H9 (cell line): ENCODE measurements around the gene VASH2. TPM values are rescaled to one million over a fixed set of nuclear protein-coding genes. Genes with fewer than 3 reads are reported as not detected.

Experiments
- DNase-seq: peaks from one replicate; pipeline ENCODE4 v3.0.0-alpha.2; 2017
- H2AFZ ChIP-seq: one replicate; pipeline ENCODE4 v1.6.1; 2013; ENCODE audit warnings: mild to moderate bottlenecking, low read length, control low read depth, moderate library complexity
- H2AK5ac ChIP-seq: 2 replicates; pipeline ENCODE4 v1.6.1; 2013; ENCODE audit warnings: low read length, control low read depth, mixed read lengths; ENCODE audit not compliant: insufficient read length
- H2BK120ac ChIP-seq: one replicate; pipeline ENCODE4 v1.6.1; 2013; ENCODE audit warnings: low read depth, mild to moderate bottlenecking, low read length, control low read depth, inconsistent platforms; ENCODE audit not compliant: poor library complexity, severe bottlenecking
- H2BK12ac ChIP-seq: 2 replicates; pipeline ENCODE4 v1.6.1; 2013; ENCODE audit warnings: low read length, control low read depth, mixed read lengths, low read depth; ENCODE audit not compliant: insufficient read length
- H2BK15ac ChIP-seq: 2 replicates; pipeline ENCODE4 v1.6.1; 2013; ENCODE audit warnings: low read depth, low read length, control low read depth
- H2BK20ac ChIP-seq: one replicate; pipeline ENCODE4 v1.6.1; 2013; ENCODE audit warnings: low read depth, mild to moderate bottlenecking, low read length, control low read depth, inconsistent platforms; ENCODE audit not compliant: poor library complexity, severe bottlenecking
- H2BK5ac ChIP-seq: 2 replicates; pipeline ENCODE4 v1.6.1; 2013; ENCODE audit warnings: low read length, control low read depth, mixed read lengths; ENCODE audit not compliant: insufficient read length
- H3K14ac ChIP-seq: 2 replicates; pipeline ENCODE4 v1.6.1; 2013; ENCODE audit warnings: low read length, control low read depth; ENCODE audit not compliant: insufficient read depth
- H3K18ac ChIP-seq: 2 replicates; pipeline ENCODE4 v1.6.1; 2013; ENCODE audit warnings: low read depth, mild to moderate bottlenecking, mixed read lengths, low read length, control low read depth; ENCODE audit not compliant: insufficient read length
- H3K23ac ChIP-seq: 2 replicates; pipeline ENCODE4 v1.6.1; 2013; ENCODE audit warnings: low read length, control low read depth, mixed read lengths, low read depth; ENCODE audit not compliant: insufficient read length
- H3K23me2 ChIP-seq: 2 replicates; pipeline ENCODE4 v1.6.1; 2013; ENCODE audit warnings: low read depth, mild to moderate bottlenecking, mixed read lengths, low read length, control low read depth; ENCODE audit not compliant: insufficient read length, poor library complexity, severe bottlenecking
- H3K27ac ChIP-seq: 2 replicates; pipeline ENCODE4 v1.5.1; 2013; ENCODE audit warnings: low read length, control low read depth, mixed read lengths, low read depth; ENCODE audit not compliant: insufficient read length
- H3K27me3 ChIP-seq: 2 replicates; pipeline ENCODE4 v1.6.1; 2013; ENCODE audit warnings: low read length, control low read depth, inconsistent platforms; ENCODE audit not compliant: insufficient read depth
- H3K4ac ChIP-seq: 2 replicates; pipeline ENCODE4 v1.6.1; 2013; ENCODE audit warnings: low read depth, mild to moderate bottlenecking, control low read depth, inconsistent platforms, low read length, moderate library complexity
- H3K4me1 ChIP-seq: 2 replicates; pipeline ENCODE4 v1.6.1; 2013; ENCODE audit warnings: low read length, control low read depth, inconsistent platforms; ENCODE audit not compliant: insufficient read depth
- H3K4me2 ChIP-seq: 2 replicates; pipeline ENCODE4 v1.6.1; 2013; ENCODE audit warnings: low read length, control low read depth, mixed read lengths; ENCODE audit not compliant: insufficient read length, insufficient read depth
- H3K56ac ChIP-seq: 2 replicates; pipeline ENCODE4 v1.6.1; 2013; ENCODE audit warnings: low read depth, mild to moderate bottlenecking, mixed read lengths, low read length, control low read depth; ENCODE audit not compliant: insufficient read length
- H3K79me1 ChIP-seq: 2 replicates; pipeline ENCODE4 v1.6.1; 2013; ENCODE audit warnings: low read depth, mild to moderate bottlenecking, moderate library complexity, low read length, control low read depth, inconsistent platforms; ENCODE audit not compliant: insufficient read depth, poor library complexity, severe bottlenecking
- H3K79me2 ChIP-seq: 2 replicates; pipeline ENCODE4 v1.6.1; 2013; ENCODE audit warnings: low read length, control low read depth, inconsistent platforms; ENCODE audit not compliant: insufficient read depth
- H3K9ac ChIP-seq: 2 replicates; pipeline ENCODE4 v1.6.1; 2013; ENCODE audit warnings: low read length, control low read depth, mixed read lengths; ENCODE audit not compliant: insufficient read length; ENCODE audit errors: extremely low read depth
- H3K9me3 ChIP-seq: one replicate; pipeline ENCODE4 v1.6.1; 2013; ENCODE audit warnings: low read depth, low read length, inconsistent platforms; ENCODE audit not compliant: control insufficient read depth
- H3T11ph ChIP-seq: one replicate; pipeline ENCODE4 v1.6.1; 2013; ENCODE audit warnings: mild to moderate bottlenecking, low read length, control low read depth, inconsistent platforms
- H4K20me1 ChIP-seq: one replicate; pipeline ENCODE4 v1.6.1; 2013; ENCODE audit not compliant: control insufficient read depth, insufficient read length, insufficient read depth
- H4K5ac ChIP-seq: 2 replicates; pipeline ENCODE4 v1.6.1; 2013; ENCODE audit warnings: low read depth, mild to moderate bottlenecking, mixed read lengths, low read length, control low read depth; ENCODE audit not compliant: insufficient read length
- H4K8ac ChIP-seq: replicated peaks from 2 replicates; pipeline ENCODE4 v1.6.1; 2013; ENCODE audit warnings: low read length, control low read depth, mixed read lengths, low read depth; ENCODE audit not compliant: insufficient read length
- H4K91ac ChIP-seq: 2 replicates; pipeline ENCODE4 v1.6.1; 2013; ENCODE audit warnings: low read depth, mild to moderate bottlenecking, moderate library complexity, mixed read lengths, low read length, control low read depth; ENCODE audit not compliant: insufficient read length
- H3K27ac Mint-ChIP-seq, 3 experiments: 2 replicates in 2 of 3; 3 replicates in 1 of 3; pipeline ENCODE4 v1.8.0; 2020 to 2021; ENCODE audit warnings: mixed read lengths in 3 of 3, mild to moderate bottlenecking in 1 of 3, moderate library complexity in 1 of 3
- H3K27me3 Mint-ChIP-seq: 2 replicates; pipeline ENCODE4 v1.8.0; 2021; ENCODE audit warnings: low read depth, mild to moderate bottlenecking, moderate library complexity, mixed read lengths
- H3K36me3 Mint-ChIP-seq, 3 experiments: 2 replicates in 2 of 3; 3 replicates in 1 of 3; pipeline ENCODE4 v1.8.0; 2020 to 2021; ENCODE audit warnings: low read depth in 3 of 3, mixed read lengths in 3 of 3; ENCODE audit not compliant: insufficient read depth in 1 of 3
- H3K4me1 Mint-ChIP-seq, 2 experiments: 2 replicates each; pipeline ENCODE4 v1.8.0; 2020; ENCODE audit warnings: mixed read lengths in 2 of 2
- H3K4me3 Mint-ChIP-seq, 2 experiments: 2 replicates in 1 of 2; 3 replicates in 1 of 2; pipeline ENCODE4 v1.8.0; 2020 to 2021; ENCODE audit warnings: mild to moderate bottlenecking in 2 of 2, mixed read lengths in 2 of 2, moderate library complexity in 1 of 2
- H3K9me3 Mint-ChIP-seq, 2 experiments: 2 replicates in 1 of 2; 3 replicates in 1 of 2; pipeline ENCODE4 v1.8.0; 2020; ENCODE audit warnings: mild to moderate bottlenecking in 2 of 2, mixed read lengths in 2 of 2, moderate library complexity in 1 of 2
- WGBS: extraction: QIAGEN DNeasy Blood & Tissue Kit; methylation state at CpG from one replicate; pipeline ENCODE4 v1.1.7; 2013; ENCODE audit warnings: missing lambda C conversion rate, low lambda C conversion rate, mixed read lengths; ENCODE audit not compliant: insufficient read length; ENCODE audit errors: extremely low coverage; 5-methylcytosine and 5-hydroxymethylcytosine counted together
- total RNA-seq: library from RNA; stranded (reverse); gene quantifications from 2 replicates; pipeline ENCODE4 v1.2.1, GENCODE V29; 2021
- TF ChIP-seq, protein P1 (sequence below): fragments of 200-600 bp; sonication (generic); conservative IDR thresholded peaks from 3 replicates; pipeline ENCODE4 v1.8.0; 2021; ENCODE audit warnings: antibody characterized with exemption, mild to moderate bottlenecking

VASH2 gene
- total RNA-seq, 1 experiment from 2014 or later: 76.1 TPM

DNA sequence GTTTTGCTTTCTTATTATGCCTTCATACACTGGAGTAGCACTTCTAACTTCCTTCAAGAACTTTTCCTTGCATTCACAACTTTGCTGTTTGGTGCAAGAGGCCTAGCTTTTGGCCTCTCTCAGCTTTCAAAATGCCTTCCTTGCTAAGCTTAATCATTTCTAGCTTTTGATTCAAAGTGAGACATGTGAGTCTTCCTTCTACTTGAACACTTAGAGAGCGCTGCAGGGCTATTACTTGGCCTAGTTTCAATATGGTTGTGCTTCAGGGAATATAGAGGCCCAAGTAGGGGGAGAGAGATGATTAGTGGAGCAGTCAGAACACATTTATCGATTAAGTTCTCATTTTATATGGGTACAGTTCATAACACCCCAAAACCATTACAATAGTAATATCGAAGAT, 52.9 kb downstream of the VASH2 start:
- no peak overlapping the region for H4K8ac ChIP-seq
- H3K79me1 ChIP-seq: no peaks in the 10 kb centered on the region
- H3K23ac ChIP-seq: no peak overlapping the region
- no peak for DNase-seq
- peaks cover 19 to 68% (median 52%) of the 10 kb centered on the region in 3 experiments; a peak in 6 of 7 replicates for H3K36me3 Mint-ChIP-seq
- no peak overlapping the region for H3K27ac ChIP-seq
- no peak overlapping the region for H2BK120ac ChIP-seq
- no peak overlapping the region for H3K14ac ChIP-seq
- no peaks in the 10 kb centered on the region for H3K4me1 ChIP-seq
- TF ChIP-seq, protein P1, sequence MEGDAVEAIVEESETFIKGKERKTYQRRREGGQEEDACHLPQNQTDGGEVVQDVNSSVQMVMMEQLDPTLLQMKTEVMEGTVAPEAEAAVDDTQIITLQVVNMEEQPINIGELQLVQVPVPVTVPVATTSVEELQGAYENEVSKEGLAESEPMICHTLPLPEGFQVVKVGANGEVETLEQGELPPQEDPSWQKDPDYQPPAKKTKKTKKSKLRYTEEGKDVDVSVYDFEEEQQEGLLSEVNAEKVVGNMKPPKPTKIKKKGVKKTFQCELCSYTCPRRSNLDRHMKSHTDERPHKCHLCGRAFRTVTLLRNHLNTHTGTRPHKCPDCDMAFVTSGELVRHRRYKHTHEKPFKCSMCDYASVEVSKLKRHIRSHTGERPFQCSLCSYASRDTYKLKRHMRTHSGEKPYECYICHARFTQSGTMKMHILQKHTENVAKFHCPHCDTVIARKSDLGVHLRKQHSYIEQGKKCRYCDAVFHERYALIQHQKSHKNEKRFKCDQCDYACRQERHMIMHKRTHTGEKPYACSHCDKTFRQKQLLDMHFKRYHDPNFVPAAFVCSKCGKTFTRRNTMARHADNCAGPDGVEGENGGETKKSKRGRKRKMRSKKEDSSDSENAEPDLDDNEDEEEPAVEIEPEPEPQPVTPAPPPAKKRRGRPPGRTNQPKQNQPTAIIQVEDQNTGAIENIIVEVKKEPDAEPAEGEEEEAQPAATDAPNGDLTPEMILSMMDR: no peak
- H3K79me2 ChIP-seq: no peaks in the 10 kb centered on the region
- no CpG with 5 or more reads among the region's 3 CpGs for WGBS
- H3K4ac ChIP-seq: no peak overlapping the region
- H3K9ac ChIP-seq: no peak overlapping the region
- no peak overlapping the region for H2BK15ac ChIP-seq
- no peak overlapping the region for H2AFZ ChIP-seq
- no peaks in the 10 kb centered on the region for H3K9me3 ChIP-seq
- no peaks in the 10 kb centered on the region for H3K9me3 Mint-ChIP-seq
- no peak overlapping the region for H4K91ac ChIP-seq
- no peaks in the 10 kb centered on the region for H3K27me3 ChIP-seq
- no peak overlapping the region for H2BK12ac ChIP-seq
- no peaks in the 10 kb centered on the region for H3K23me2 ChIP-seq
- no peak overlapping the region for H3K27ac Mint-ChIP-seq
- no peak overlapping the region for H3K18ac ChIP-seq
- H3K4me2 ChIP-seq: no peak overlapping the region
- no peak overlapping the region for H3T11ph ChIP-seq
- H2BK5ac ChIP-seq: no peak overlapping the region
- no peak overlapping the region for H4K5ac ChIP-seq
- peaks cover 5 to 6% of the 10 kb centered on the region in 2 experiments; a peak in 3 of 4 replicates for H3K4me1 Mint-ChIP-seq
- no peak overlapping the region for H2BK20ac ChIP-seq
- H3K4me3 Mint-ChIP-seq: no peak overlapping the region
- H3K56ac ChIP-seq: no peak overlapping the region
- no peaks in the 10 kb centered on the region for H3K27me3 Mint-ChIP-seq
- H4K20me1 ChIP-seq: no peaks in the 10 kb centered on the region
- no peak overlapping the region for H2AK5ac ChIP-seq
